NCI-H2029 (cell line): ENCODE measurements around the gene ATP6V1C2.

ENCODE experiments used
- DNase-seq: peaks from one replicate; lab custom pipeline; 2025; lab: John Stamatoyannopoulos, UW

ATP6V1C2 gene

DNA sequence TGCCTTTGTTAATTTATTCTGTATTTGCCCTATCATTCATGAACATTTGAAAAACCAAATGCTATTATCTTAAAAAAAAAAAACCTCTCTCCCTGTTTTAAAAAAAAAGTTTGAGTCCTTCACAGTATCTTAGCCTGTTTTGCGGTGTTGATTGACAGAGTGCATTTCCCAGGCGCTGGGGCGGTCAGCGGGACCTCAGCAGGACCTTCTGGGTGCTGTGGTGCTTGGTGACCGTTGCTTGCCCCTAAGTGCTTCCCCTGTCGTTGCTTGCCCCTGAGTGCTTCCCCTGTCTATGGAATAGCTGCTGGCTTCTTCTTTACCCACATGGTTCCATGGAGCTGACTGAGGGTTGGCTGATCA is 12.1 kb downstream of the ATP6V1C2 start:
- DNase-seq = no peak

DNA sequence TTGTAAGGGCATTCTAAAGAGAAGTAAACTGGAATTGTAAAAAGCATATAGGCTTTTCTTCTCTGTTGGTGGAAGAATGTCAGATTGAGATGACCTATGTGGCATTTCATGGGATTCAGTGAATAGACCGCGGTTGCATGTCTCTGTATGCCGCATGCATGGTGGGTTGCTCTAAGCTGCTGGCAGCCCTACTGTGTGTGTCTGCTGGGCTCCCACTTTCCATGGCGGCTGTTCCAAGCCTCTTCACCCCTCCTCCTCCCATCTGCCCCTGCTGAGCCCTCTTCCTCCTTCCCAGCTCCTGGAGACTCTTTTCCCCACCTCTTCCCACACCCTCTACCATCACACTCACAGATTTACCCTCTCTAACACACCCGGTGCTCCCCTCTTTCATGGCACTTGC is 12.6 kb downstream of the ATP6V1C2 start:
- DNase-seq = no peak

GRCh38 chr2:10738192-10738591 is 16.8 kb downstream of the ATP6V1C2 start:
- DNase-seq = no peak

DNA sequence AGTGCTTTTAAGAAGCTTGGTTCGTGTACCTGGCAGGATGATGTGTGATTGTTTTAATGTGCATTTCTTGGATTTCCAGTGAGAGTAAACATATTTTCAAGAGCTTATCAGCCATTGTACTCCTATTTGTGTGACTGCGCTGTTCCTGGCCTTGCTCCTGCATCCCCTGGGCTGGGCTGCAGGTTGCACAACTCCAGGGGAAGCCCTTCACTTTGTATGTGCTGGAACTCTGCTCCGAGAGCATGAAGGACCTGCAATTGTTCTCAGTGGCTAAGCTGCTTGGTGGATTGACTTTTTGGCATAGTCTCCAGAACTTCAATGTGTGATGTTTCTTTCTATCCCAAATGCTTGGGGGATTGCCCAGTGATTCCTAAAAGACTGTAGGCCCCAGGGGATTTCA is 18.8 kb downstream of the ATP6V1C2 start:
- DNase-seq = no peak

DNA sequence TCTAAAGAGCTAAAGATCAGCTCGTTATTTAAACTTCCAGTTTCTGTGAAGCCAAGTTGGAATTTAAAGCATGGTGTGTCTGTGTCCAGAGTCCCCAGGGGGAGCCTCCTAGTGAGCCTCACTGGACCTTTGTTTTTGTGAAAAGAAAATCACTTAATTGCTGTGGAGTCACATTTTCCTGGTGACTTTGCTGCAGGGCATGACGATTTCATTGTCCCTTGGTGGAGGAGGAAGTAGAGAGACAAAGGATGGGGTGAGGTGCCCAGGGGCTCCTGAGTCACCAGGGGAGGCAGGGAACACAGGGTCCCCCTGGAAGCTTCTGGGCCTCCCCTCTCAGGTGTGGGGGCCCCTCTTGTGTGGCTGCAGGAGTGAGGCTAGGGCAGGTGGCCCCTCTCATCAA is 19.7 kb downstream of the ATP6V1C2 start:
- DNase-seq = no peak

GRCh38 chr2:10742666-10743065 is 21.2 kb downstream of the ATP6V1C2 start:
- DNase-seq = no peak

GRCh38 chr2:10750610-10751009 is 29.2 kb downstream of the ATP6V1C2 start:
- DNase-seq = no peak

DNA sequence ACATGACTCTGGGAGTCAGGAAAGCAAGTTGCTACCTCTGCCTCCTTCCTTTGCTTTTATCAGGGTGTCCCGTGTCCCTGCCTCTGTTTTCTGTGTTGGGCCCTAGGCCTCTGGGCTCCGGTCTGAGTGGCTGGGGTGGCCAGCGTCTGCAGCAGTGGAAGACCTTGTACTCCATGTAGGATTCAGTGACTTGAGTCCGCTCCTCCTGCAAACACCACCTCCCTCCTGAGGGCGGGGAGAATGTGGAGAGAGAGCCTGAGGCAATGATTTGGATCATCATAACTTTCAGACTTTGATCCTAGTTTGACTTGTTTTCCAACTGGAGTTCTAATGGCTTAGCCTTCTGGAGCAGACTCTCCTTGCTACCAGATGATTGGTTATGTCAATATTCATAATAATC is 30.8 kb downstream of the ATP6V1C2 start:
- DNase-seq = no peak

- DNase-seq = no peak
Observed at GRCh38 chr2:10753156-10753555, 31.7 kb downstream of the ATP6V1C2 start.

GRCh38 chr2:10753876-10754275 is 32.4 kb downstream of the ATP6V1C2 start:
- DNase-seq = no peak

- DNase-seq = no peak
Observed at GRCh38 chr2:10755621-10756020, 34.2 kb downstream of the ATP6V1C2 start.

DNA sequence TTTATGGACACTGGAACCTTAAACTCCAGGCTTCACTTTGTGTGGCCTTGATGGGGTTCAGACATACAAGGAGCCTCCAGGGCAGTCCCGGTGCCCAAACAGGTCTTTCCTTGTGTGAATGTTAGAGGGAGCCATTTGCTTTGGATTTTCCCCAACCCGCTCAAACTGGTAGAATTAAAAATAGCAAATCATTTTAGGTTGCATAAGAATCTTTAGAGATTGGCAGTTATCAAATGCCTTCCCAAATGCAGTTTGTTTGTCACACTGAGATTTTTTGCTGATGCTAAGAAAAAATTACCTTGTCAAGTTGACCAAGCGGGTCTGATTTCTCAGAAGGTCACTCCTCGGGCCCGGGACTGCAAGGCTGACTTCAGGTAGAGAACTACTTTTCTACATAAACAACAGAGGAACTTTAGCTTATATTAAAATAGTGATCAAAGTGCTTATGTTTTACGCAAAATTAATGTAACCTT is 36.4 kb downstream of the ATP6V1C2 start:
- DNase-seq = no peak

- DNase-seq = no peak
Observed at GRCh38 chr2:10759151-10759714, 37.8 kb downstream of the ATP6V1C2 start.

GRCh38 chr2:10760794-10761504 is 39.5 kb downstream of the ATP6V1C2 start:
- DNase-seq = no peak

DNA sequence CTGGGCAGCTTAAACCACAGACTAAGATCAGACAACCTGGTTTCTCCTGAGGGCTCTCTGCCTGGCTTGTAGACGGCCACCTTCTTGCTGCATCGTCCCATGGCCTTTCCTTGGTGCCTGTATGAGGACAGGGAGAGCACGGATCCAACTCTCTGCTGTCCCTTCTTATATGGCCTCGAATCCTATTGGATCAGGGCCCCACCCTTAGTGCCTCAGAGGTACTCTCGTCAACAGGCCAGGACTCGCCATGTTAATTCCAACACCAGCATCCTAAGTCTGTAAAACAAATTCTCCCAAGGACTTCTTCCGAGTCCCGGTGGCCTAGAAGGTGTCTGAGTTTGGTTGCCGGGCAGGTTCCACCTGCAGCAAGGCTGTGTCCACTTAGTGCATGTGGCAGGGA is 40.2 kb downstream of the ATP6V1C2 start:
- DNase-seq = no peak

- DNase-seq = no peak
Observed at GRCh38 chr2:10762651-10763460, 41.4 kb downstream of the ATP6V1C2 start.

DNA sequence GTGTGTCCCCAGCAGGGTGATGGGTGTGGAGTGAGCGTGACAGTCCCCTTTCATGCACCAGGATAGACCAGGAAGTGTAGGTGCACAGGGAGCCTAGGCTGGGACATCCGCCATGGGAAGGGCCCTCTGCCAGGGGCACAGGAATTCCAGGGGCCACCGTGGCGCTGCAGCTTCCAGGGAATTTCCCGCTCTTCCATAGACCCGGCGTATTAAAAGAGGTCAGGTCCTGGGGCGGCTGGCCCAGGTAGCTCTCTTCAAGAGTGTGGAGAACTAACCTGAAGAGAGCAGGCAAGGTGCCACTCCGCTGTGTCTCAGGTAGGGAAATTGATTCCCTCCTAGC is 42.0 kb downstream of the ATP6V1C2 start:
- no peak for DNase-seq

DNA sequence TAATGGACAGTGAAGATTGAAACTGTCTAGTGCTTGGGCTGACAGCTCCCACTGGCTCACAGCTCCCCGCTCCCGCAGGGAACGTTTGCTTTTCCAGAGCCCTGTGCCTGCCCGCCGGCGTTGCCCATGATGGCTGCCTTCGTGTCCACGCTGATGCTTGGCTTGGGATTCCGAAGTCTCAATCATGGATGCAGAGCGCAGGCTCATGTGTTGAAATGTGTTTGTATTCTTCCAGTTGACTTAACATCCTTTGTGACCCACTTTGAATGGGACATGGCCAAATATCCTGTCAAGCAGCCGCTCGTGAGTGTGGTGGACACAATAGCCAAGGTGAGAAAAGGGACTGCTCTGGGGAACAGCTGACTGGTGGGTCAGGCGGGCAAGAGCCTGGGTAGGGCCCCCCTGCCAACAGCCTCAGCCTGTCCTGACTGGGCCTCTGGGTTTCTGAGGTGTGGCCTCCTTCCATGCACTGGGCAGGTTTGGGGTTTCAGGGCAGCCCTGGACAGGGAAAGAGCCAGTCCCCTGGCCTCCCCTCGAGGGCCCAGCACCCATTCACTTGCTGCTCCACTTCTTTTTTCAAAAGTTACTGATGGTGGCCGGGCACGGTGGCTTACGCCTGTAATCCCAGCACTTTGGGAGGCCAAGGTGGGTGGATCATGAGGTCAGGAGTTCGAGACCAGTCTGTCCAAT is 42.8 kb downstream of the ATP6V1C2 start:
- DNase-seq = no peak

- no peak for DNase-seq
Observed at GRCh38 chr2:10764896-10765295, 43.5 kb downstream of the ATP6V1C2 start.

- no peak for DNase-seq
Observed at GRCh38 chr2:10765461-10765860, 44.0 kb downstream of the ATP6V1C2 start.

DNA sequence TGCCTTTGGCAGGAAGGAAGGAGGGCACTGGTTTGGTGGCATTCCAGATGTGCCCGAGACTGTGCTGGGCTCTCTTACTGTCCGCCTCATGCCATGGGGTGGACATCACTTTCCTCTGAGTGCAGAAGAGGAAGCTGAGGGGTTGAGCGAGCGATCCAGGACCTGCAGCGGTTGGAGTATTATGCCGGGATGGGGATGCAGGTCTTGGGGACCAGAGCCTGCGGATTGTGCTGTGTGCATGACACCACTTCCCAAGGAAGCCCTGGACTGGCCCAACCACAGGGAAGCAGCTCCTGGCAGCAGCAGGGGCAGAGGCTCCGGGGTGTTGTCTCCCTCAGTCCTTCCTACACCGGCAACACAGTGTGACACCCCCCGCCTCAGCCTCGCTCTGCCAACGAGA is 44.5 kb downstream of the ATP6V1C2 start:
- no peak for DNase-seq

- DNase-seq = no peak
Observed at GRCh38 chr2:10768063-10768507, 46.7 kb downstream of the ATP6V1C2 start.
